Gastrocnemius medialis (tissue), 4 donors: Measurements from ENCODE around the gene PSPH. TPM values are rescaled to one million over a fixed set of nuclear protein-coding genes. Genes with fewer than 3 reads are reported as not detected.
A peak's percentile ranks its signal among the peaks of the same experiment; 100 is the strongest.
"Not testable (repeated sequence)": the region's sequence is repeated elsewhere in the genome, so short reads cannot be mapped to it uniquely, and the experiment has no call there.

Experiments used
- ATAC-seq, 2 donors: fragments of 150-250 bp; one replicate each; pipeline ENCODE4 v1.9.1; 2016
- DNase-seq, 2 donors: peaks; one replicate each; pipeline ENCODE4 v3.0.0-alpha.2; 2019
- H3K27ac ChIP-seq, 4 donors: fragments of 200-600 bp; sonication (generic); 1 replicate in 1 of 4; 2 replicates in 3 of 4; pipeline ENCODE4 v1.5.1; 2016 to 2018; ENCODE audit warnings: mild to moderate bottlenecking in 2 of 4, moderate library complexity in 1 of 4
- H3K27me3 ChIP-seq, 3 donors: fragments of 200-600 bp; sonication (generic) in 2 of 3; 1 replicate in 1 of 3; 2 replicates in 2 of 3; pipeline versions ENCODE4 v1.5.1 to v1.6.0; 2016 to 2019; ENCODE audit warnings: mild to moderate bottlenecking in 1 of 3, moderate library complexity in 1 of 3
- H3K36me3 ChIP-seq, 2 donors: fragments of 200-600 bp; sonication (generic) in 1 of 2; one replicate each; pipeline ENCODE4 v1.5.1; 2017 to 2018
- H3K4me1 ChIP-seq, 2 donors: fragments of 200-600 bp; sonication (generic) in 1 of 2; one replicate each; pipeline ENCODE4 v1.5.1; 2016 to 2017; ENCODE audit warnings: mild to moderate bottlenecking in 2 of 2
- H3K4me3 ChIP-seq, 4 donors: fragments of 200-600 bp; sonication (generic) in 3 of 4; 1 replicate in 1 of 4; 2 replicates in 3 of 4; pipeline ENCODE4 v1.5.1; 2016 to 2019; ENCODE audit warnings: mild to moderate bottlenecking in 2 of 4
- H3K9me3 ChIP-seq, 3 donors: fragments of 200-600 bp; sonication (generic) in 2 of 3; 1 replicate in 1 of 3; 2 replicates in 2 of 3; pipeline ENCODE4 v1.5.1; 2016 to 2019
- POLR2A ChIP-seq, 2 donors: fragments of 450-650 bp; IDR thresholded peaks; one replicate each; pipeline ENCODE4 v1.6.1; 2017; ENCODE audit warnings: antibody characterized with exemption in 2 of 2, mild to moderate bottlenecking in 2 of 2, moderate library complexity in 2 of 2
- in situ Hi-C, 4 donors: fragments of 200-750 bp; cut with MboI; loops; one replicate each; pipeline versions ENCODE4 v1.15.0 to v1.8.0; 2017; ENCODE audit warnings: low sequenced_read_pairs in 4 of 4
- intact Hi-C: fragments of 100-400 bp; cut with DNase I; formaldehyde crosslinking; loops from one replicate; pipeline ENCODE4 v1.15.1; 2023; ENCODE audit warnings: low total_unique reads
- total RNA-seq, 4 donors: library from RNA; depleted of rRNA; stranded (reverse); fragments of >200 nt; gene quantifications; one replicate each; pipeline versions ENCODE4 v1.1.0 to v1.2.3, GENCODE V29; 2016
- TF ChIP-seq, protein P1 (sequence below), 5 experiments: fragments of 450-650 bp in 3 of 5; fragments of 200-600 bp in 2 of 5; sonication (generic) in 2 of 5; IDR thresholded peaks in 4 of 5; conservative IDR thresholded peaks in 1 of 5; 1 replicate in 4 of 5; 2 replicates in 1 of 5; pipeline ENCODE4 v1.5.1; 2016 to 2019; ENCODE audit warnings: antibody characterized with exemption in 5 of 5, mild to moderate bottlenecking in 3 of 5, moderate library complexity in 3 of 5

PSPH gene
- total RNA-seq, 4 donors from 2014 or later: 2.1 to 4.7 (median 3.9) TPM

DNA sequence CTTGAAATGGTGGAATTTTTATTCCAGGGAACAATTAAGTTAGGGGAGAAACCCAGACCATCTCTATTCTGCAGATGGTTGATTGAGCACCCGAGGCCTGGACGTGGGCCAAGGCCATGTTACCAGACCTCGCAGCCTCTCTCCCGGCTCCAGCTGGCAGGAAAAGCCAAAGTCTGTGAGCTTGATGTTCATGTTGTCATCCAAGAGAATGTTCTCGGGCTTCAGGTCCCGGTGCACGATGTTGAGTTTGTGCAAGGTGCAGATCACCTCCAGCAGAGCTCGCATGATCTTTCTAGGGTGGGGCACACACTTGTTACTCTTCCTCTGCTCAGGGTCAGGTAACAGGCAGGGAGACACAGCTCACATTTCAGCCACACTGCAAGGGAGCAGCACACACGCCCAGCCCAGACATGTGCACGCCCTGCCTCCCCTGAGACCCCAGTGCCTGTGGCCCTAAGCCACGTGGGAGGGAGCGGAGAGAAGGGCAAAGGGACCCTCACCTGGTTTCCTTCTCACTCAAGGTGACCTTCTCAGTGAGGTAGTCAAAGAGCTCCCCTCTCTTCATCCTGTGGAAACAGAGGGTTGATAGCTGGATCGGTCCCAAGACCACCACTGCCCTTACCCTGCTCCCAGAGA, 32.0 kb upstream of the PSPH start:
- H3K9me3 ChIP-seq: no peaks in the 10 kb centered on the region
- peaks cover 0 to 37% of the 10 kb centered on the region in 2 donors for H3K36me3 ChIP-seq
- H3K4me3 ChIP-seq: no peak overlapping the region
- intact Hi-C loops: loop anchor here (2.0 to 5.0 kb wide), 2 partner anchors 112 to 716 kb away; partner anchors contain the start of gene LANCL2
- DNase-seq (peak; percentile 92 to 98), ATAC-seq (peak; percentile 70 to 84)
- peaks cover 73 to 78% of the 10 kb centered on the region in 2 donors for H3K4me1 ChIP-seq
- peak; percentile 41 to 72 for TF ChIP-seq POLR2A (IDR thresholded peaks at IDR 0.05)
- TF ChIP-seq, protein P1, sequence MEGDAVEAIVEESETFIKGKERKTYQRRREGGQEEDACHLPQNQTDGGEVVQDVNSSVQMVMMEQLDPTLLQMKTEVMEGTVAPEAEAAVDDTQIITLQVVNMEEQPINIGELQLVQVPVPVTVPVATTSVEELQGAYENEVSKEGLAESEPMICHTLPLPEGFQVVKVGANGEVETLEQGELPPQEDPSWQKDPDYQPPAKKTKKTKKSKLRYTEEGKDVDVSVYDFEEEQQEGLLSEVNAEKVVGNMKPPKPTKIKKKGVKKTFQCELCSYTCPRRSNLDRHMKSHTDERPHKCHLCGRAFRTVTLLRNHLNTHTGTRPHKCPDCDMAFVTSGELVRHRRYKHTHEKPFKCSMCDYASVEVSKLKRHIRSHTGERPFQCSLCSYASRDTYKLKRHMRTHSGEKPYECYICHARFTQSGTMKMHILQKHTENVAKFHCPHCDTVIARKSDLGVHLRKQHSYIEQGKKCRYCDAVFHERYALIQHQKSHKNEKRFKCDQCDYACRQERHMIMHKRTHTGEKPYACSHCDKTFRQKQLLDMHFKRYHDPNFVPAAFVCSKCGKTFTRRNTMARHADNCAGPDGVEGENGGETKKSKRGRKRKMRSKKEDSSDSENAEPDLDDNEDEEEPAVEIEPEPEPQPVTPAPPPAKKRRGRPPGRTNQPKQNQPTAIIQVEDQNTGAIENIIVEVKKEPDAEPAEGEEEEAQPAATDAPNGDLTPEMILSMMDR (IDR thresholded peaks at IDR 0.05 in 4 of 5, conservative IDR thresholded peaks at IDR 0.05 in 1 of 5): no peak
- in situ Hi-C loops: loop anchor here in 2 of 4 donors (10.0 to 25.0 kb wide), 2 partner anchors 108 to 446 kb away; no protein-coding TSS in a partner anchor
- no peaks in the 10 kb centered on the region for H3K27me3 ChIP-seq
- peak overlapping the region; percentile 94 to 99 (median 95) for H3K27ac ChIP-seq

- peaks cover 0 to 28% of the 10 kb centered on the region in 2 donors for H3K36me3 ChIP-seq
- TF ChIP-seq, protein P1 (IDR thresholded peaks at IDR 0.05 in 4 of 5, conservative IDR thresholded peaks at IDR 0.05 in 1 of 5): no peak
- TF ChIP-seq POLR2A (IDR thresholded peaks at IDR 0.05): peak; percentile 20 to 37
- in situ Hi-C loops: loop anchor here in 2 of 4 donors (10.0 to 25.0 kb wide), 2 partner anchors 107 to 444 kb away; no protein-coding TSS in a partner anchor
- DNase-seq (peak; percentile 40 to 94), ATAC-seq (peak in 1 of 2 donors; percentile 30)
- H3K4me3 ChIP-seq: no peak overlapping the region
- intact Hi-C loops: loop anchor here (2.0 to 5.0 kb wide), 2 partner anchors 111 to 714 kb away; partner anchors contain the start of gene LANCL2
- H3K4me1 ChIP-seq: peaks cover 73 to 77% of the 10 kb centered on the region in 2 donors
- H3K27me3 ChIP-seq: no peaks in the 10 kb centered on the region
- H3K9me3 ChIP-seq: no peaks in the 10 kb centered on the region
- H3K27ac ChIP-seq: peak overlapping the region; percentile 94 to 99 (median 95)
These were observed 30.5 kb upstream of the PSPH start for GRCh38 chr7:56081626-56082340.

- in situ Hi-C loops: loop anchor here in 2 of 4 donors (10.0 to 25.0 kb wide), 2 partner anchors 106 to 444 kb away; no protein-coding TSS in a partner anchor
- peaks cover 73 to 77% of the 10 kb centered on the region in 2 donors for H3K4me1 ChIP-seq
- H3K4me3 ChIP-seq, ATAC-seq, H3K27me3 ChIP-seq, H3K9me3 ChIP-seq: not testable (repeated sequence)
- peak in 1 of 2 donors; percentile 19 for DNase-seq
- intact Hi-C loops: loop anchor here (5.0 kb wide), 1 partner anchor 714 kb away; the partner anchor contains the start of gene LANCL2
- peak overlapping the region; percentile 94 to 99 (median 95) for H3K27ac ChIP-seq
- H3K36me3 ChIP-seq: peaks cover 0 to 20% of the 10 kb centered on the region in 2 donors
These were observed 29.6 kb upstream of the PSPH start for GRCh38 chr7:56080726-56081435.

- ATAC-seq: peak; percentile 65 to 75
- no peak overlapping the region for H3K4me3 ChIP-seq
- in situ Hi-C loops: loop anchor here in 2 of 4 donors (10.0 to 25.0 kb wide), 4 partner anchors 75 to 442 kb away; no protein-coding TSS in a partner anchor
These were observed 28.4 kb upstream of the PSPH start for GRCh38 chr7:56079450-56080185.

More at GRCh38 chr7:56079450-56080185, 28.4 kb upstream of the PSPH start:
- Histone ChIP-seq H3K27me3 (no peaks in the 10 kb centered on the region), H3K36me3 (peaks cover 0 to 20% of the 10 kb centered on the region in 2 donors), H3K27ac (peak overlapping the region; percentile 94 to 99 (median 95)), H3K4me1 (peaks cover 62 to 72% of the 10 kb centered on the region in 2 donors), H3K9me3 (no peaks in the 10 kb centered on the region)
- intact Hi-C loops: loop anchor here (1.0 to 5.0 kb wide), 2 partner anchors 14 to 712 kb away; partner anchors contain the start of gene LANCL2
- DNase-seq: peak; percentile 91 to 96
- TF ChIP-seq, protein P1 (IDR thresholded peaks at IDR 0.05 in 4 of 5, conservative IDR thresholded peaks at IDR 0.05 in 1 of 5): peak; percentile 86 to 90 (median 90)
- no peak for TF ChIP-seq POLR2A (IDR thresholded peaks at IDR 0.05)
